ENCODE measurements around the gene C1orf159. TPM values are rescaled to one million over a fixed set of nuclear protein-coding genes. Genes with fewer than 3 reads are reported as not detected.
"Not testable (repeated sequence)": the region's sequence is repeated elsewhere in the genome, so short reads cannot be mapped to it uniquely, and the experiment has no call there.

Gene C1orf159
- polyA plus RNA-seq, 12 donors: 3.5 to 11.4 (median 5.6) TPM; not detected in 1

GRCh38 chr1:1151306-1151705 lies 35.4 kb upstream of the C1orf159 start:
- no peak for DNase-seq

- no peak for DNase-seq
Observed at GRCh38 chr1:1150100-1150499, 34.2 kb upstream of the C1orf159 start.

- DNase-seq: no peak
Observed at GRCh38 chr1:1149416-1149815, 33.5 kb upstream of the C1orf159 start.

GRCh38 chr1:1148569-1148968 lies 32.7 kb upstream of the C1orf159 start:
- DNase-seq: no peak

GRCh38 chr1:1148061-1148460 lies 32.2 kb upstream of the C1orf159 start:
- no peak for DNase-seq

GRCh38 chr1:1146596-1146995 lies 30.7 kb upstream of the C1orf159 start:
- DNase-seq: no peak

- no peak for DNase-seq
Observed at GRCh38 chr1:1146026-1146425, 30.1 kb upstream of the C1orf159 start.

GRCh38 chr1:1145547-1145914 lies 29.6 kb upstream of the C1orf159 start:
- DNase-seq: no peak

- no peak for DNase-seq
Observed at GRCh38 chr1:1144843-1145546, 29.1 kb upstream of the C1orf159 start.

GRCh38 chr1:1144122-1144842 lies 28.4 kb upstream of the C1orf159 start:
- DNase-seq: no peak

- no peak for DNase-seq
Observed at GRCh38 chr1:1143636-1144035, 27.7 kb upstream of the C1orf159 start.

- no peak for DNase-seq
Observed at GRCh38 chr1:1142844-1143243, 27.0 kb upstream of the C1orf159 start.

GRCh38 chr1:1142352-1142751 lies 26.5 kb upstream of the C1orf159 start:
- not testable (repeated sequence) for DNase-seq

- DNase-seq: no peak
Observed at GRCh38 chr1:1141911-1142250, 26.0 kb upstream of the C1orf159 start.

- DNase-seq: no peak
Observed at GRCh38 chr1:1141244-1141910, 25.5 kb upstream of the C1orf159 start.

- DNase-seq: no peak
Observed at GRCh38 chr1:1140673-1141072, 24.8 kb upstream of the C1orf159 start.

- DNase-seq: no peak
Observed at GRCh38 chr1:1137256-1138045, 21.6 kb upstream of the C1orf159 start.

- DNase-seq: no peak
Observed at GRCh38 chr1:1136547-1137230, 20.8 kb upstream of the C1orf159 start.

- no peak for DNase-seq
Observed at GRCh38 chr1:1135339-1136136, 19.6 kb upstream of the C1orf159 start.

- no peak for DNase-seq
Observed at GRCh38 chr1:1134300-1134970, 18.5 kb upstream of the C1orf159 start.
